D721Med (cell line): ENCODE results near the gene SKOR1.

Experiments
- DNase-seq: peaks from one replicate; pipeline ENCODE4 v3.0.0; 2011; ENCODE audit warnings: low spot score; ENCODE audit not compliant: insufficient read length
- FAIRE-seq: peaks from 2 replicates; lab custom pipeline; 2011; peaks lifted over from hg19 to GRCh38; lab: Jason Lieb, UNC
- CTCF ChIP-seq: IDR thresholded peaks from 2 replicates; pipeline ENCODE4 v1.5.1; 2012; ENCODE audit warnings: mild to moderate bottlenecking, control low read depth; ENCODE audit not compliant: insufficient read depth; ENCODE audit errors: missing control alignments

Gene SKOR1

DNA sequence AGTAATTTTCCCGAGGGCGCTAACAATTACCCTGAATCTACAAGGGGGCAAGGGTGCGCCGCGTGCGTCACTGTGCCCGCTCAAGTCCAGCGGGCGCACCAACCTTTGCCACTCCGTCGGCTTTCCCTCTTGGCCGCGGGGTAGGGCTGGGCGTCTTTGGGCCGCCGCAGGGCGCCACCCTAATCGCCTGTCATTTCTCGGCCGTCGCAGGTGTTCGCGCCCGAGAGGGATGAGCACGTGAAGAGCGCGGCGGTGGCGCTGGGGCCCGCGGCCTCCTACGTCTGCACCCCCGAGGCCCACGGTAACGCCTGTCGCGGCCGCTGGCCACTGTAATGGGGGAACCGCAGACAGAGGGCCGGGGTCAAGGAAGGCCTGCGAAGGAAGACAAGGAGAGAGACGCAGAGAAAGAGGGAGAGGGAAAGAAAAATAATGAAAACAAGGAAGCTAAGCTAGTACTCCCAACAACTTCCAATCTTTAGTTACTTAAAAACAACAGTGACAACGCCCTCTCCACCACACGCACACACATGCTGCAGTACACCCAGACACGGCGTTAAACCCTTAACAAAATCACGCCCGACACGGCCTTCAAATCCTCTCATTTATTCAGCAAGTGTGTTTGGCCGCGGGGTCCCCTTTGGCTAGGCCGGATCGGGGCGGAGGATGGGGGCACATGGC is 3.8 kb downstream of the SKOR1 start:
- DNase-seq (no peak), FAIRE-seq (no peak)
- TF ChIP-seq CTCF, result no peak

DNA sequence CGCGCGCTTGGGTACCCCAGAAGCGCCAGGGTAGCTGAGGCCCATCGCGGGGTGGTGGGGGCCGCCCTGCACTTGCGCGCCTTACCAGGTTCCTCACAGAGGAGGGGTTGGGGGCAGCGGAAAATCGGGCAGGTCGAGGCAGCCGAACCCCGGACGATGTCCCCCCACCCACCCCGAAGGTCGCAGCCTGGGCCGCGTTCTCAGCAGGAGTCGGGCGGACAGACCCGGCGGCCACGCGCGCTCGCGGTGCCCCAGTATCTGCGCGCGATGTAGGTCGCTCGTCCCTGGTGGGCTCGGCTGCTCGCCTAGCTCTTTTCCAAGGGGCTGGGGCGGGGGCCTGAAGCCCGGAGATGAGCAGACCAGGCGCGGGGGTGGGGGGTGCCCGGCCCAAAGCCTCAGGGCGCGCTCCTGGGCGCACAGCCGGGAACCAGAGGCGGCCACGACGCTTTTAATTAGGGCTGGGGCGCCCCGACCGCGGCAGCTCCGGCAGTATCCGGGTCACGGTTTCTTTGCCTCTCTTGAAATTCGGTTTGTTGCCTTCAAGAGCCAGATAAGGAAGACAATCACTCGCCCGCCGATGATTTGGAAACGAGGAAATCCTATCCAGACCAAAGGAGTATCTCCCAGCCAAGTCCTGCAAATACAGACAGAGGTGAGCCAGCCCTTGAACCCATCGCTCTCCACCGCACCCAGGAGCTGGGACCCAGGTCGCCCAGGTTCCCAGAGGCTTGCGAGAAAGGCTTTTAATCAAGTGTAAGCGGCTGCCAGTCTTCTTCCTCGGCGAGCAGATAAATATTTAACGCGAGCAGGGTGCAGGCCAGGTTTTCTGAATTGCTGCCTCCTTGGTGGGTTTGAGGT is 4.6 kb downstream of the SKOR1 start:
- DNase-seq, result no peak
- FAIRE-seq, result no peak

DNA sequence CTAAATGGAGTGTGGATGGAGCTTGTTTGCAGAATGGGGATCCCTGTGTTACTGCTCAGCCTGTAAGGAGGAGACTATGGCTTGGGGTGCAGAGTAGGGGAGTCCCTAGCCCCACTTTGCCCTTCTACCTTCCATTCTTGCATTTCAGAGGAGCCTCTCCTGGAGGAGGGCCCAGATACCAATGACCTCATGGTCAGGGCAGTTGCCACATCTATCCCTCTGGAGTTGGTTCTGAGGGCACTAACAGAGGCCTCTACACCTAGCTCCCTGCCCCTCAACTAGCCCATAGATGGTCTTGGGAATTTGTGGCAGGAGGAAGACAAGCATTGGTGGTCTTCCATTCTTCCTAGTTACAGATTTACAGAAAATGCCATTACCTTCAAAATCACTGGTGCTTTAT is 6.1 kb downstream of the SKOR1 start:
- no peak for TF ChIP-seq CTCF
- no peak for FAIRE-seq

More for the DNA sequence above, 4.6 kb downstream of the SKOR1 start:
- TF ChIP-seq CTCF, result no peak

DNA sequence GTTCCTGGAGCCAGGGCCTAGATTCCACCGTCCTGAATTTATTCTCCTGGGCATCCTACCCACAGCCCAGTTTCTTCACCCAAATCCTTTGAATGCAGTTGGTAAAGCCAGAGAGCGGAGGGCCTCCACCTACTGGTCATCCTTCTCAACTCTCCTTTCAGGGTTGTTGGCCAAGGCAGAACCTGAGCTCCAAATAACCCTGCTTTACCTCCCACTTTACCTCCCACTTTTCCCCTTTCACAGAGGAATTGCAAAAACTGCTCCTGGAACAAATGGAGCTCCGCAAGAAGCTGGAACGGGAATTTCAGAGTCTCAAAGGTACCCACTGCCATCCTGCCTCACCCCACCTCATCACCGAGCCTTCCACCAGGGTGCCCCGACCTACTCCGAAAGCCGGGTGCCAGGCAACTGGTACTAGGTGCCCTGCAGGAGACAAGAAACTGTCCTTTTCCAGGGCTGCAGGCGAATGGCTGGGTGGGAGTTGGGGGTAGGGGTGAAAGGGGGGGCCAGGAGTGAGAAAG is 6.8 kb downstream of the SKOR1 start:
- FAIRE-seq, result no peak
- TF ChIP-seq CTCF, result peak; percentile 14
- no peak for DNase-seq

More for the DNA sequence above, 6.1 kb downstream of the SKOR1 start:
- no peak for DNase-seq

DNA sequence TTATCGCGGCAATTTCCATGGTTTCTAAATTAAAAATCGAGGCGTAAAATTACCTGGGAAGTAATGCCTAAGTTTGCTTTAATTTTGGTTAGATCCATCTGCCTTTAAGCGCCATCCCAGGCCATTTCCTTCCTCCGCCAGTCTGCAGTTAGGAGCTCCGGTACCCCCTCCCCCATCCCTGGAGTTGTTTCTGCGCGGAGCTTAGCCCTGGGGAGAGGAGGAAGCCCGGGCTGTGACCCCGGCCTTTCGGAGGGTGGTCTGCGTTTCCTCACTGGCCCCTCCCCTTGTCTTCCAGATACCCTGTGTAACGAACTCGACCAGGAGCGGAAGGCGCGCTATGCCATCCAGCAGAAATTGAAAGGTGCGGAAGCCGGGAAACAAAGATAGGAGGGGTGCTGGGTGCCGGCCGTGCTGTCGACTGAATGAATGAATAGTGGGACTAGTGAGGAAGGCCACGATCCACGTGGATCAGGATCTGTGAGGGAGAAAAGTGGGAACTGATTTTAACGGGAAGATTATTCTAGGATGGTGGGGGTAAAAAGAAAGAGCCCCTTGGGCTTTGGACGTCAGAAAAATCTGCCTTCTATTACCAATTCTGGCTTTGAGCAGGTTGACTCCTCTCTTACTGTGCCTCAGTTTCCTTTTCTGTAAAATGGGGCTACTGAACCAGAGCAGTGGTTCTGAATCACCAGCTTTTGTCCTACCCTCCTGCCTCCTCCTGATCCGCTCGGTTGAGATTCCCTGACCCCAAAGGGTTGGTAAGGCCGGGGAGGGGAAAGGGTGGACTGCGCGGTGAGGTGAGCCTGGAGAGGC is 7.8 kb downstream of the SKOR1 start:
- TF ChIP-seq CTCF, result no peak
- FAIRE-seq (no peak), DNase-seq (no peak)

DNA sequence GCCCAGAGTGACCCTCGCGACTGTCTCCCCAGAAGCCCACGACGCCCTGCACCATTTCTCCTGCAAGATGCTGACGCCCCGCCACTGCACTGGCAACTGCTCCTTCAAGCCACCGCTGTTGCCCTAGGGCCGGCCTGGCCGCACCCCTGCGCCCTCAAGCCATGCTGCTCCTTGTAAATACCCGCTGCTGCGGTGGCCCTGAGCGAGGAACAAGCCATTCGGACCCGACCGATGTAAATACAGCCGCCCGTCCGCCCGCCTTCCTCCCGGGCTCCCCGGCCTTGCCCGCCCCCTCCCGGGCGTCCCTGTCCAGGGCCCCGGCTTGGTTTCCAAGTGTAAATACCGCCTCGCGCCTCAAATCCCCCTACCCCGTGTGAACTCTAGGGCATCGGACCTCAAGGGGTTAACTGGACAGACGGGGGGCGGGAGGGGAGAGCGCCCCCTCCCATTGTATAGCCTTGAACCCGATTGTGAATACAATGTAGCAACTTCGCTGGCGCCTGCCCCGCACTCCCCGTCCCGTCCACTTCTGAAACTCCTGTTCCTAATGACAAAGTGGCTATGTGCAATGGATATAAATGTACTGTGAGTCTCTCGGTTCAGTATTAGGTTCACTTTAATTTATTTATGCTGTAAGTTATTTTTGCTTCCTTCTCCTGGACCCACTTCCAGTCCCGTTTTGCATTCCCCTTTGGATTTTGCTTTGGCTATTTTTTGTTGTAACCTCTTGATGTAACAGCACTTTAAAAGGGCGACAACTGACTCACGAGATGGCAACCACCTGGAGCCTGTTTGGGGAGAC is 8.6 kb downstream of the SKOR1 start:
- no peak for FAIRE-seq

More for the DNA sequence above, 8.6 kb downstream of the SKOR1 start:
- DNase-seq, result no peak
- peak; percentile 31 for TF ChIP-seq CTCF
